Nephron progenitor cell (in vitro differentiated cells): ENCODE measurements around the gene HLA-DOA.

Experiments
- DNase-seq: peaks from one replicate; pipeline ENCODE4 v3.0.0; 2021
- H3K27ac Mint-ChIP-seq: 2 replicates; pipeline ENCODE4 v1.8.0; 2021; ENCODE audit warnings: mild to moderate bottlenecking, moderate library complexity, mixed read lengths
- H3K27me3 Mint-ChIP-seq: 2 replicates; pipeline ENCODE4 v1.8.0; 2021; ENCODE audit warnings: mild to moderate bottlenecking, low read depth, mixed read lengths; ENCODE audit not compliant: poor library complexity
- H3K36me3 Mint-ChIP-seq: 2 replicates; pipeline ENCODE4 v1.8.0; 2021; ENCODE audit warnings: low read depth, mixed read lengths
- H3K4me1 Mint-ChIP-seq: 2 replicates; pipeline ENCODE4 v1.8.0; 2021; ENCODE audit warnings: mixed read lengths
- H3K4me3 Mint-ChIP-seq: 2 replicates; pipeline ENCODE4 v1.8.0; 2021; ENCODE audit warnings: mild to moderate bottlenecking, moderate library complexity, mixed read lengths
- H3K9me3 Mint-ChIP-seq: 2 replicates; pipeline ENCODE4 v1.8.0; 2021; ENCODE audit warnings: mild to moderate bottlenecking, moderate library complexity, mixed read lengths
- CTCF ChIP-seq: fragments of 200-600 bp; sonication (generic); IDR thresholded peaks from 2 replicates; pipeline ENCODE4 v1.5.0; 2021; ENCODE audit warnings: antibody characterized with exemption

The HLA-DOA gene

GRCh38 chr6:33000055-33000454, 9.3 kb downstream of the HLA-DOA start:
- Mint-ChIP-seq H3K4me1 (peaks cover 5% of the 10 kb centered on the region), H3K36me3 (no peaks in the 10 kb centered on the region), H3K9me3 (no peaks in the 10 kb centered on the region), H3K27ac (no peak overlapping the region), H3K27me3 (peaks cover 90% of the 10 kb centered on the region), H3K4me3 (no peak overlapping the region)
- no peak for TF ChIP-seq CTCF
- no peak for DNase-seq

DNA sequence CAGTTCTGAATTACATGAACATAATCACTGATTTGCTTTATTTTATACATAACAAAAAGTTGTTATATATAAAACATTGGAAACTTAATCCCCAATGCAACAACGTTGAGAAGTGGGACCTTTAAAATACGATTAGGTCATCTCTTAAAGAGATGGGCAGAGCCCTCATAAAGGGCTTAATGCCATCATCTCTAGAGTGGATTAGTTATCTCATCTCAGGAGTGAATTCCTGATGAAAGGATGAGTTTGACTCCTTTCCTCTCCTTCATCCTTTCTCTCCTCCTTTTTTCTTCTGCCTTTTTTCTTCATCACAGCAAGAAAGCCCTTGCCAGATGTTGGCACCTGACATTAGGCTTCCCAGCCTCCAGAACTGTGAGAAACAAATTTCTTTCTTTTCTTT, 13.9 kb downstream of the HLA-DOA start:
- Mint-ChIP-seq H3K4me3 (no peak overlapping the region), H3K4me1 (peaks cover 5% of the 10 kb centered on the region), H3K36me3 (no peaks in the 10 kb centered on the region), H3K9me3 (peaks cover 13% of the 10 kb centered on the region), H3K27ac (no peak overlapping the region), H3K27me3 (peaks cover 73% of the 10 kb centered on the region)
- no peak for DNase-seq
- no peak for TF ChIP-seq CTCF

- H3K9me3 Mint-ChIP-seq, result peaks cover 13% of the 10 kb centered on the region
- no peak for DNase-seq
- no peak for TF ChIP-seq CTCF
- H3K36me3 Mint-ChIP-seq, result no peaks in the 10 kb centered on the region
- H3K4me1 Mint-ChIP-seq, result no peaks in the 10 kb centered on the region
- no peak overlapping the region for H3K4me3 Mint-ChIP-seq
- H3K27me3 Mint-ChIP-seq, result peaks cover 59% of the 10 kb centered on the region
- H3K27ac Mint-ChIP-seq, result no peak overlapping the region
These were observed 15.9 kb downstream of the HLA-DOA start for GRCh38 chr6:32993363-32993973.

GRCh38 chr6:32991972-32992371, 17.4 kb downstream of the HLA-DOA start:
- H3K9me3 Mint-ChIP-seq, result peaks cover 13% of the 10 kb centered on the region
- no peak overlapping the region for H3K27ac Mint-ChIP-seq
- no peak for TF ChIP-seq CTCF
- H3K4me3 Mint-ChIP-seq, result no peak overlapping the region
- H3K36me3 Mint-ChIP-seq, result no peaks in the 10 kb centered on the region
- DNase-seq, result no peak
- H3K27me3 Mint-ChIP-seq, result peaks cover 53% of the 10 kb centered on the region
- H3K4me1 Mint-ChIP-seq, result no peaks in the 10 kb centered on the region

DNA sequence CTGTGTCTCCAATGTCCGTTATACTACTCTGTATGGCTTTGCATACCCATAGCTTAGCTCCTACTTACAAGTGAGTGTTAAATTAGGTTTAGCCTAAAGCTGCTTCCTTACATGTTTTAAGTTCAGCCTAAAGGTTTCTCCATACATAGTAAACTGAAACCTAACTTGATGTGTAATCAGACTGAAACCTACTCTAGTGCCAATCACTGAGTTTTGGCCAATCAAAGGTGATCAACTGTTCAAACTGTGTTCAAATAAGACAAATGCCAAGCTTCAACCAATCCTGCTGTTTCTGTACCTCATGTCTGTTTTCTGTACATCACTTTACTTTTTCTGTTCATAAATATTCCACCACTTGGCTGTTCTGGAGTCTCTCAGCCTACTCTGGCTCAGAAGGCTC, 20.0 kb downstream of the HLA-DOA start:
- H3K27ac Mint-ChIP-seq, result no peak overlapping the region
- no peak for TF ChIP-seq CTCF
- H3K4me1 Mint-ChIP-seq, result no peaks in the 10 kb centered on the region
- peaks cover 37% of the 10 kb centered on the region for H3K27me3 Mint-ChIP-seq
- no peak for DNase-seq
- H3K4me3 Mint-ChIP-seq, result no peak overlapping the region
- H3K9me3 Mint-ChIP-seq, result peaks cover 13% of the 10 kb centered on the region
- H3K36me3 Mint-ChIP-seq, result no peaks in the 10 kb centered on the region

DNA sequence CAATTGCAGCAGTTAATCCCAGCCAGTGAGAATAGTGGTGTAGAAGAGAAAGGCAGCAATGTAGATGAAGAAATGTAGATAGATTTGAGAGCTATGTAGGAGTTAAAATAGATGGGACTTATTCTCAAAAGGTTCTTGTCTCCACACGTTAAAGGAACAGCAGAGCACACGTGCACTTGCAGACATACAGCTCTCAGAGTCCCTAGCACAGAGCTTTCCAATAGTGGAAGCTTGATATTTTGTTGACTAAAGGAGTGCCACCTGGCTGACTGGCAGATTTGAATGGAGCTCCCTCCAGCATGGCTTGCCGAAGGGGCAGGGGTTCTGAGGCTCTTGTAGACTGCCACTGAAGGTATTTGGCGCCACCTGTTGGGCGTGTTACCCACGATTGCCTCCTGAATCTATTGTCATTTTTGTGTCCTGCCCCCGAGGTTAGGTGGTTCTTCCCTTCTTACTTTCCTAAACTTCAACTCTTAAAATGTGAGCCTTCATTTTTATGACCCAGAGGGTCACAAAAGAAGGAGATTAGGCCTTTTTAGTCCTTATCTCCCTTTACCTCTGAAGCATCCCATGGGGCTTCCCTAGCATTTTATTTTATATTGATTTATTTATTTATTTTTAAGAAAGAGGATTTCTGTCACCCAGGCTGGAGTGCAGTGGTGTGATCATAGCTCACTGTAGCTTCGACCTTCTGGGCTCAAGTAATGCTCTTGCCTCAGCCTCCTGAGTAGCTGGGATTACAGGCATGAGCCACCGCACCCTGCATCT, 24.6 kb downstream of the HLA-DOA start:
- Mint-ChIP-seq H3K9me3 (no peaks in the 10 kb centered on the region), H3K36me3 (peaks cover 28% of the 10 kb centered on the region), H3K27me3 (peaks cover 17% of the 10 kb centered on the region), H3K27ac (no peak overlapping the region), H3K4me1 (peaks cover 33% of the 10 kb centered on the region), H3K4me3 (no peak overlapping the region)
- DNase-seq, result peak; percentile 87
- peak; percentile 74 for TF ChIP-seq CTCF
